Ectodermal cell (in vitro differentiated cells): ENCODE results near the gene SIAH1.
"Not testable (repeated sequence)": the region's sequence is repeated elsewhere in the genome, so short reads cannot be mapped to it uniquely, and the experiment has no call there.

ENCODE experiments used
- H3K27ac ChIP-seq: 2 replicates; pipeline ENCODE4 v1.7.0; 2013; ENCODE audit warnings: mild to moderate bottlenecking, low read depth, low read length; ENCODE audit not compliant: insufficient read depth, poor library complexity, severe bottlenecking
- H3K27me3 ChIP-seq: 2 replicates; pipeline ENCODE4 v1.7.0; 2013; ENCODE audit warnings: mild to moderate bottlenecking, low read length; ENCODE audit not compliant: insufficient read depth, control insufficient read depth, poor library complexity, severe bottlenecking
- H3K36me3 ChIP-seq: one replicate; pipeline ENCODE4 v1.7.0; 2013; ENCODE audit warnings: low read length; ENCODE audit not compliant: control insufficient read depth, insufficient read depth
- H3K4me1 ChIP-seq: one replicate; pipeline ENCODE4 v1.7.0; 2013; ENCODE audit warnings: low read length; ENCODE audit not compliant: control insufficient read depth, insufficient read depth
- H3K4me3 ChIP-seq: 2 replicates; pipeline ENCODE4 v1.7.0; 2013; ENCODE audit warnings: low read depth, low read length, control low read depth; ENCODE audit not compliant: insufficient read depth
- H3K9me3 ChIP-seq: 2 replicates; pipeline ENCODE4 v1.7.0; 2013; ENCODE audit warnings: mild to moderate bottlenecking, low read length, moderate library complexity; ENCODE audit not compliant: control insufficient read depth
- WGBS, 2 experiments: methylation state at CpG; one replicate each; pipeline ENCODE4 v1.1.7; 2013; ENCODE audit warnings: missing lambda C conversion rate in 2 of 2; 5-methylcytosine and 5-hydroxymethylcytosine counted together

Gene SIAH1

GRCh38 chr16:48378276-48378675 is 6.9 kb downstream of the SIAH1 start:
- Histone ChIP-seq H3K4me1 (peaks cover 14% of the 10 kb centered on the region), H3K9me3 (no peaks in the 10 kb centered on the region), H3K36me3 (no peaks in the 10 kb centered on the region), H3K27ac (no peak overlapping the region), H3K4me3 (no peak overlapping the region), H3K27me3 (no peaks in the 10 kb centered on the region)
- 95% methylated on average over 5 of the region's 5 CpGs for WGBS, 2 experiments

GRCh38 chr16:48377301-48377700 is 7.9 kb downstream of the SIAH1 start:
- peaks cover 15% of the 10 kb centered on the region for H3K4me1 ChIP-seq
- 93 to 95% methylated on average over 7 of the region's 7 CpGs for WGBS, 2 experiments
- H3K9me3 ChIP-seq, H3K27ac ChIP-seq, H3K27me3 ChIP-seq, H3K4me3 ChIP-seq, H3K36me3 ChIP-seq: not testable (repeated sequence)

GRCh38 chr16:48374255-48374654 is 11.0 kb downstream of the SIAH1 start:
- H3K27me3 ChIP-seq = no peaks in the 10 kb centered on the region
- no peaks in the 10 kb centered on the region for H3K9me3 ChIP-seq
- no peak overlapping the region for H3K4me3 ChIP-seq
- no peaks in the 10 kb centered on the region for H3K36me3 ChIP-seq
- peaks cover 14% of the 10 kb centered on the region for H3K4me1 ChIP-seq
- H3K27ac ChIP-seq = no peak overlapping the region
- 94 to 96% methylated on average over 2 of the region's 2 CpGs for WGBS, 2 experiments

- Histone ChIP-seq H3K4me3 (no peak overlapping the region), H3K27me3 (no peaks in the 10 kb centered on the region), H3K27ac (no peak overlapping the region), H3K36me3 (no peaks in the 10 kb centered on the region), H3K4me1 (peaks cover 14% of the 10 kb centered on the region), H3K9me3 (no peaks in the 10 kb centered on the region)
- 89 to 92% methylated on average over 4 of the region's 4 CpGs for WGBS, 2 experiments
These were observed 11.8 kb downstream of the SIAH1 start for GRCh38 chr16:48373258-48374029.

- Histone ChIP-seq H3K27me3 (no peaks in the 10 kb centered on the region), H3K4me1 (peaks cover 14% of the 10 kb centered on the region), H3K4me3 (no peak overlapping the region), H3K27ac (peak overlapping the region; percentile 21), H3K36me3 (no peaks in the 10 kb centered on the region), H3K9me3 (no peaks in the 10 kb centered on the region)
- 90 to 93% methylated on average over 4 of the region's 4 CpGs for WGBS, 2 experiments
These were observed 12.5 kb downstream of the SIAH1 start for GRCh38 chr16:48372744-48373143.

GRCh38 chr16:48371393-48371780 is 13.8 kb downstream of the SIAH1 start:
- Histone ChIP-seq H3K4me1 (peaks cover 23% of the 10 kb centered on the region), H3K4me3 (no peak overlapping the region), H3K9me3 (no peaks in the 10 kb centered on the region), H3K27me3 (no peaks in the 10 kb centered on the region), H3K27ac (no peak overlapping the region), H3K36me3 (no peaks in the 10 kb centered on the region)

GRCh38 chr16:48370668-48371392 is 14.4 kb downstream of the SIAH1 start:
- not testable (repeated sequence) for H3K36me3 ChIP-seq, H3K27ac ChIP-seq, H3K9me3 ChIP-seq, H3K27me3 ChIP-seq, H3K4me3 ChIP-seq
- 94 to 96% methylated on average over 18 of the region's 18 CpGs for WGBS, 2 experiments
- peaks cover 23% of the 10 kb centered on the region for H3K4me1 ChIP-seq

GRCh38 chr16:48370229-48370628 is 15.0 kb downstream of the SIAH1 start:
- H3K4me3 ChIP-seq = no peak overlapping the region
- WGBS, 2 experiments = 93 to 96% methylated on average over 8 of the region's 8 CpGs
- H3K36me3 ChIP-seq = no peaks in the 10 kb centered on the region
- H3K9me3 ChIP-seq = no peaks in the 10 kb centered on the region
- H3K27ac ChIP-seq = no peak overlapping the region
- H3K27me3 ChIP-seq = no peaks in the 10 kb centered on the region
- peaks cover 26% of the 10 kb centered on the region for H3K4me1 ChIP-seq

- Histone ChIP-seq H3K4me3 (no peak overlapping the region), H3K9me3 (no peaks in the 10 kb centered on the region), H3K36me3 (no peaks in the 10 kb centered on the region), H3K4me1 (peaks cover 30% of the 10 kb centered on the region), H3K27me3 (no peaks in the 10 kb centered on the region), H3K27ac (no peak overlapping the region)
- WGBS, 2 experiments = 88 to 100% methylated on average over 1 of the region's 1 CpG
These were observed 15.4 kb downstream of the SIAH1 start for GRCh38 chr16:48369765-48370164.

GRCh38 chr16:48367441-48368049 is 17.7 kb downstream of the SIAH1 start:
- H3K36me3 ChIP-seq = no peaks in the 10 kb centered on the region
- no peak overlapping the region for H3K4me3 ChIP-seq
- H3K4me1 ChIP-seq = peaks cover 24% of the 10 kb centered on the region
- 88 to 97% methylated on average over 1 of the region's 2 CpGs for WGBS, 2 experiments
- H3K9me3 ChIP-seq = no peaks in the 10 kb centered on the region
- H3K27me3 ChIP-seq = no peaks in the 10 kb centered on the region
- no peak overlapping the region for H3K27ac ChIP-seq
